Breast epithelium (tissue), 4 donors: ENCODE measurements around the gene LHX6. TPM values are rescaled to one million over a fixed set of nuclear protein-coding genes. Genes with fewer than 3 reads are reported as not detected.

Experiments used
- DNase-seq, 2 donors: peaks; one replicate each; pipeline ENCODE4 v3.0.0-alpha.2; 2019; ENCODE audit warnings: low spot score in 2 of 2
- H3K27ac ChIP-seq, 2 donors: fragments of 200-600 bp; sonication (generic) in 1 of 2; one replicate each; pipeline ENCODE4 v1.5.1; 2016 to 2019; ENCODE audit warnings: mild to moderate bottlenecking in 1 of 2
- H3K27me3 ChIP-seq, 2 donors: fragments of 200-600 bp; sonication (generic) in 1 of 2; one replicate each; pipeline versions ENCODE4 v1.5.1 to v1.6.0; 2017 to 2019; ENCODE audit warnings: control low read depth in 1 of 2, mild to moderate bottlenecking in 1 of 2
- H3K36me3 ChIP-seq: fragments of 200-600 bp; one replicate; pipeline ENCODE4 v1.5.1; 2019
- H3K4me1 ChIP-seq, 2 donors: fragments of 200-600 bp; sonication (generic); one replicate each; pipeline ENCODE4 v1.5.1; 2016 to 2019; ENCODE audit warnings: control low read depth in 1 of 2
- H3K4me3 ChIP-seq, 3 donors: fragments of 200-600 bp; sonication (generic); 1 replicate in 2 of 3; 2 replicates in 1 of 3; pipeline ENCODE4 v1.5.1; 2016 to 2019; ENCODE audit warnings: mild to moderate bottlenecking in 3 of 3, moderate library complexity in 2 of 3
- H3K9me3 ChIP-seq, 2 donors: fragments of 200-600 bp; sonication (generic) in 1 of 2; one replicate each; pipeline ENCODE4 v1.5.1; 2016 to 2019; ENCODE audit warnings: control low read depth in 1 of 2
- POLR2A ChIP-seq: fragments of 450-650 bp; IDR thresholded peaks from one replicate; pipeline ENCODE4 v1.6.1; 2016; ENCODE audit warnings: antibody characterized with exemption, mild to moderate bottlenecking, moderate library complexity
- POLR2AphosphoS5 ChIP-seq, 3 donors: sonication (generic); formaldehyde crosslinking; IDR thresholded peaks; one replicate each; pipeline ENCODE4 v1.6.1; 2017; ENCODE audit warnings: antibody characterized with exemption in 3 of 3
- intact Hi-C: fragments of 100-400 bp; cut with DNase I; formaldehyde crosslinking; loops from one replicate; pipeline ENCODE4 v1.15.1; 2023; ENCODE audit warnings: low total_unique reads
- total RNA-seq, 3 donors: library from RNA; depleted of rRNA; stranded (reverse); fragments of >200 nt; gene quantifications; one replicate each; pipeline ENCODE4 v1.1.0, GENCODE V29; 2016
- TF ChIP-seq, protein P1 (sequence below), 3 donors: fragments of 450-650 bp; IDR thresholded peaks; one replicate each; pipeline ENCODE4 v1.5.1; 2016 to 2017; ENCODE audit warnings: antibody characterized with exemption in 3 of 3, mild to moderate bottlenecking in 3 of 3, moderate library complexity in 3 of 3

Gene LHX6
- total RNA-seq, 3 donors from 2014 or later, result 1.8 to 9.8 (median 4.8) TPM

DNA sequence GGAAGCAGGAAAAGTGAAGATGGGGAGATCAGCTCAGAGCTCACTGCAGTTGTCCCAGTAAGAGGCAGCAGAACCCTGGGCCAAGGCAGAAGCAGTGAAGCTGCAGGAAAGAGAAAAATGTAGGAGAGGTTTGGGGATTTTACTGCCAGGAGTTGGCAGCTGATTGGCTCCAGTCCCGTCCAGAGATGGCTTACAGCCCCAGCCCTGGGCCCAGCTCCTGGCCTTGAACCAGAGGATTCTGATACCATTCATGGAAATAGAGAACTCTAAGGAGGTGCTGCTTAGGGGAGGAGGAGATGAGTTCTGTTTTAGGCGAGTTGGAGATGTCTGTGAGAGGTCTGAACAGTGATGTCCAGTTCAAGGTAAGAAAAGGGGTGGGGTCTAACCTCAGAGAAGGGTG lies 64.5 kb downstream of the LHX6 start:
- intact Hi-C loops, result no loop called here
- no peak for TF ChIP-seq POLR2AphosphoS5 (IDR thresholded peaks at IDR 0.05)
- TF ChIP-seq POLR2A, result no peak
- TF ChIP-seq, protein P1, sequence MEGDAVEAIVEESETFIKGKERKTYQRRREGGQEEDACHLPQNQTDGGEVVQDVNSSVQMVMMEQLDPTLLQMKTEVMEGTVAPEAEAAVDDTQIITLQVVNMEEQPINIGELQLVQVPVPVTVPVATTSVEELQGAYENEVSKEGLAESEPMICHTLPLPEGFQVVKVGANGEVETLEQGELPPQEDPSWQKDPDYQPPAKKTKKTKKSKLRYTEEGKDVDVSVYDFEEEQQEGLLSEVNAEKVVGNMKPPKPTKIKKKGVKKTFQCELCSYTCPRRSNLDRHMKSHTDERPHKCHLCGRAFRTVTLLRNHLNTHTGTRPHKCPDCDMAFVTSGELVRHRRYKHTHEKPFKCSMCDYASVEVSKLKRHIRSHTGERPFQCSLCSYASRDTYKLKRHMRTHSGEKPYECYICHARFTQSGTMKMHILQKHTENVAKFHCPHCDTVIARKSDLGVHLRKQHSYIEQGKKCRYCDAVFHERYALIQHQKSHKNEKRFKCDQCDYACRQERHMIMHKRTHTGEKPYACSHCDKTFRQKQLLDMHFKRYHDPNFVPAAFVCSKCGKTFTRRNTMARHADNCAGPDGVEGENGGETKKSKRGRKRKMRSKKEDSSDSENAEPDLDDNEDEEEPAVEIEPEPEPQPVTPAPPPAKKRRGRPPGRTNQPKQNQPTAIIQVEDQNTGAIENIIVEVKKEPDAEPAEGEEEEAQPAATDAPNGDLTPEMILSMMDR (IDR thresholded peaks at IDR 0.05), result no peak
- Histone ChIP-seq H3K9me3 (peaks cover 0 to 8% of the 10 kb centered on the region in 2 donors), H3K36me3 (no peaks in the 10 kb centered on the region), H3K27me3 (no peaks in the 10 kb centered on the region), H3K27ac (no peak overlapping the region), H3K4me3 (no peak overlapping the region), H3K4me1 (no peaks in the 10 kb centered on the region)
- DNase-seq, result no peak

DNA sequence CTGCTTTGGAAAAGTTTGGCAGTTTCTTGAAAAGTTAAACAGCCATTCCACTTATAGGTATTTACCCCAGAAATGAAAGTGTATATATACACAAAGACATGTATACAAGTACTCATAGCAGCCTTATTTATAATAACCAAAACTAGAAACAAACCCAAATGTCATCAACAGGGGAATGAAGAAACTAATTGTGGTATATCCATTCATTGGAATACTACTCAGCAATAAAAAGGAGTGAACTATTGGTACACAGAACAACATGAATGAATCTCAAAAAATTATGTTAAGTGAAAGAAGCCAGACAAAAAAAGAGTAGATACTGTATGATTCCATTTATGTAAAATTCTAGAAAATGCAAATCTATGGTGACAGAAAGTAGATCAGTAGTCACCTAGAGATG lies 66.3 kb downstream of the LHX6 start:
- Histone ChIP-seq H3K27me3 (no peaks in the 10 kb centered on the region), H3K36me3 (no peaks in the 10 kb centered on the region), H3K27ac (no peak overlapping the region), H3K4me3 (no peak overlapping the region), H3K4me1 (peaks cover 0 to 6% of the 10 kb centered on the region in 2 donors), H3K9me3 (peaks cover 0 to 8% of the 10 kb centered on the region in 2 donors)
- intact Hi-C loops, result no loop called here
- DNase-seq, result no peak
- TF ChIP-seq POLR2AphosphoS5 (IDR thresholded peaks at IDR 0.05), result no peak

DNA sequence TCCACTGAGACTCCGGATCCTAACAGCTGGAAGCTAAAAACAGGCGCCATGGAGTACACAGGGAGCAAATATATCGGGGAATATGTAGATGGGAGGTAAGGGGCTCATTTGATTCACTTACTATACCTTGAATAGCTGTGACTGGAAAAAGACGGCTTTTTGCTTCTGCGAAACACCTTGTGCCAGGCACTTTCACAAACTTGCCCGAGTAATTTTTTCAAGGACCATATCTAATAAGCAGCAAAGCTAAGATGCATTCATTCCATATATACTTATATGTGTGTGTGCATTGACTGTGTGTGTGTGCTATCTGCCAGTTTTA lies 68.9 kb downstream of the LHX6 start:
- peaks cover 0 to 8% of the 10 kb centered on the region in 2 donors for H3K9me3 ChIP-seq
- peaks cover 0 to 6% of the 10 kb centered on the region in 2 donors for H3K4me1 ChIP-seq
- H3K27ac ChIP-seq, result peak overlapping the region; percentile 89
- TF ChIP-seq, protein P1 (IDR thresholded peaks at IDR 0.05), result no peak
- TF ChIP-seq POLR2A (no peak), POLR2AphosphoS5 (IDR thresholded peaks at IDR 0.05) (no peak)
- DNase-seq, result no peak
- H3K4me3 ChIP-seq, result peak overlapping the region; percentile 82 to 99 (median 98)
- no peaks in the 10 kb centered on the region for H3K27me3 ChIP-seq
- no peaks in the 10 kb centered on the region for H3K36me3 ChIP-seq
- intact Hi-C loops, result no loop called here

DNA sequence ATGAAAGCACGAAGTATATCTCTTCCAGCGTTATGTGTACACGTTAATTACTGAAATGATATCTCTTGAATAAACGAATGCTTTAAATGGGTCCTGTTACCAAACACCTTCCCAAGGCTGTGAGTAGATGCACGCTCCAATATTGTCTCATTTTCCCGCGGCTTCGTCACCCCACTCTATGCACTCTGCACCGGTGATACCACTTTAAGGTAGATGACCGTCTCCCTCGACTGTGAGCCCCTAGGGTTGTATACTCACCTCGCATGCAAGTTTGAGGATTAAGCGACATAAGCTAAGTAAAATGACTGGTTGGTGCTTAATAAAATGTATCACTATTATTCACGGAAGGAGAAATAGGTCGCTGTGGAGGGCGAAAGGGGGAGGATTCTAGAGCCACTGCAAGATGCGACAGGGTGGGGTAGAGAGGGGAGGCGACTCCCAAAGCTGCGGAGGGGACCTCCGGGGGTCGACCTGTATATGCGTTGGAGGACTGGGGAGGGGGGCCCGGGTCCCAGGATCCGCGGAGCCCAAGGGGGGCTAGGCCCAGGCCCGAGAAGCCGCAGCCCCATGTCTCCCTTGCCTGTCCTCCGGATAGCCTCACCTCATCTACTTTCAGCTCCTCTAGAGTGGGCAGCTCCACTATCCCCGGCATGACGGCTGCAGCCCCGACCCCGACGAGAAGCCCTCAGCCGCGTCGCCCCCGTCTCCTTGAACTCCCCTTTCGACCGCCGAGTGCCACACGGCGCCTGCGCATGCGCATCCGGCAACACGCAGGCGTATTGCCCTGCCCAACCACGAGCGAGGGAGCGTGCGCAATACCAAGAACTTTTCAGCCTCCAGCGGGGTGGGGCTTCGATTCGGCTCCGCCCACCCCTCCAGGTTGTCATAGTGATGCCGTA lies 69.5 kb downstream of the LHX6 start, which contains the start of the genes MORN5 and NDUFA8:
TSS of gene MORN5 (plus strand) at position 883 of the 899 bp plus-strand sequence. CDS start 65 bp downstream, outside the sequence.
TSS of gene NDUFA8 (minus strand) at position 754 of the 899 bp plus-strand sequence. CDS start at position 652, 102 bp downstream.
- DNase-seq, result peak; percentile 95 to 96
- TF ChIP-seq, protein P1 (IDR thresholded peaks at IDR 0.05), result peak; percentile 18 to 54 (median 37)
- no peak for TF ChIP-seq POLR2A
- TF ChIP-seq POLR2AphosphoS5 (IDR thresholded peaks at IDR 0.05), result peak in 2 of 3 donors; percentile 64 to 77
- Histone ChIP-seq H3K27ac (peak within 1 kb of the TSS; percentile 89), H3K9me3 (peaks cover 0 to 8% of the 10 kb centered on the region in 2 donors), H3K4me3 (peak within 1 kb of the TSS; percentile 82 to 99 (median 98)), H3K27me3 (no peaks in the 10 kb centered on the region), H3K36me3 (no peaks in the 10 kb centered on the region), H3K4me1 (peaks cover 0 to 6% of the 10 kb centered on the region in 2 donors)
- intact Hi-C loops, result no loop called here

DNA sequence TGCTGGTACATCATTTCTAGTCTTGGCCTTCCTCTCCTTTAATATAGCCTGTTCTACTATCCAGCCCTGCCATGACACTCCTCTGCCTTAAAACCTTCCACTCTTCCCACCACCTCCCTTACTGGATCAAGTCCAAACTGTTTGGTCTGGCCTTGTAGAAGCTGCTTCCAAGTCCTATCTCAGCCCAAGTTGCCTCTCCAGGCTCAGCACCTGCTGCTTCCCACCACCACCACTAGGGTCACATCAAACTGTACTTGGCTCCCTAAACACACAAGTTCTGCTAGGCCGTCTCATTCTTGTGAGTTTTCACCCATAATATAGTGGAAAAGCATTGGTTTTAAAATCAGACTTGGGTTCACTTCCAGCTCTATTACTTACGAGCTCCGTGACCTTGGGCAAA lies 70.6 kb downstream of the LHX6 start:
- TF ChIP-seq, protein P1 (IDR thresholded peaks at IDR 0.05), result no peak
- TF ChIP-seq POLR2A (no peak), POLR2AphosphoS5 (IDR thresholded peaks at IDR 0.05) (no peak)
- H3K4me1 ChIP-seq, result peaks cover 0 to 6% of the 10 kb centered on the region in 2 donors

More for the DNA sequence above, 70.6 kb downstream of the LHX6 start:
- Histone ChIP-seq H3K9me3 (peaks cover 0 to 8% of the 10 kb centered on the region in 2 donors), H3K4me3 (no peak overlapping the region), H3K27ac (no peak overlapping the region), H3K36me3 (no peaks in the 10 kb centered on the region), H3K27me3 (no peaks in the 10 kb centered on the region)
- intact Hi-C loops, result no loop called here
- DNase-seq, result no peak
